HG03025 (cell line): Measurements from ENCODE around the gene SYP.
A peak's percentile ranks its signal among the peaks of the same experiment; 100 is the strongest.

Experiments used
- ATAC-seq: cut with Tn5 transposase; IDR thresholded peaks from one replicate; pipeline ENCODE4 v1.9.1; 2021; ENCODE audit warnings: mild to moderate bottlenecking, moderate library complexity; ENCODE audit not compliant: unreplicated experiment, low FRiP score

SYP gene

DNA sequence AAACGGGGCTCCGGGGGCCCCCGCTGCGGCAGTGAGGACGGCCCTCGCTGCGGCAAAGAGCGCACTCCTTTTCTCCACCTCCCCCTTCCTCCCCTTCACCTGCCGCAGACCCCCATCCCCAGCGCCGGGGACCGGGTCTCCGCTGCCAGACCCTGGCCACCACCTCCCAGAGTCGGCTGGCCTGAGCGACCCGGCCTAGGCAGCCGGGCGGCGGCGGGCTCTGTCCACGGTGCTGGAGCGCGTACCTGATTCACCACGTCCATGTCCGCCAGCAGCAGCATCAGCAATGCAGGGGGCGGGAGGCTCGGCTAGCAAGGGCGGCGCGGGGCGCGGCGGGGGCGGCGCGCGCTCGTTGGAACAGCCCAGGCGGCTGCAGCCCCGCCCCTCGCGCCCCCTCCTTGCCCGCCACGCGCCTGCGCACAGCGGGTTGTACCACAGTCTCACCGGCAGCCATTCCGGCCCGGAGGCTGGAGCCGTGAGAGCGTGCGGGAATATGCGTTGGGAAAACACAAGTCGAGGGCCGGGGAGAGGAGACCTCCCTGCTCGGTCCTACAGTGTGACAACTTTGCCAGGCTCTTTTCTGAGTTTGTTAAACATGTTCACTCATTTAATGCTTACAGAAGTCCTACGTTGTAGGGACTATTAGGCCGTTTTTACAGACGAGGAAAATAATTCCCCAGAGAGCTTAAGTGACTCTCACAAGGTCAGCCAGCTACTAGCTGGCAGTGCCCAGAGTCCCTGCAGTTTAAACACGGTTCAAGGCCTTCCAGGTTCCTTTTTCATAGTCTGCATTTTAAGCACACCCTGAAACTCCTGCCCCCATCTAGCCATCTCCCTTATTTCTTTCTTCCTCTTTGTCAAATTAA lies at the start of gene SYP:
Gene SYP, minus strand, starts transcription at position 288 of the 866 bp plus-strand sequence. Its CDS starts 7 bp downstream, at position 281.
- peak; percentile 78 for ATAC-seq

DNA sequence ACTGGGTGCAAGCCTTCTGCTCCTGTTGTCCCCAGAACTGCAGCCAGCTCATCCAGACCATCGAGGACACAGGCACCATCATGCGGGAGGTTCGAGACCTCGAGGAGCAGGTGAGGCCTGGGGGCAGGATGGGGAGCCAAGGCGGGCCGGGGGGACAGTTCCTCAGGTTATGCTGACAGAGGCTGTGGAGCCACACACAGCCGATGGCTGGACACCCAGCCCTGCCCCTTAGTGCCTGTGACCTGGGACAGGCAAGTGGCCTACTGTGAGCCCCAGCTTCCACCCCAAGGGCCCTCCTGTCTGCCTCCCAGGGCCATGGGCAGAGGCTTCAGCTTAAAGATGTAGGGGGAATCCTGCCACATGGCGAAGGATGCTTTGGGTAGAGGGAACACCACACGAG lies 49.6 kb upstream of the SYP start:
- ATAC-seq, result no peak

DNA sequence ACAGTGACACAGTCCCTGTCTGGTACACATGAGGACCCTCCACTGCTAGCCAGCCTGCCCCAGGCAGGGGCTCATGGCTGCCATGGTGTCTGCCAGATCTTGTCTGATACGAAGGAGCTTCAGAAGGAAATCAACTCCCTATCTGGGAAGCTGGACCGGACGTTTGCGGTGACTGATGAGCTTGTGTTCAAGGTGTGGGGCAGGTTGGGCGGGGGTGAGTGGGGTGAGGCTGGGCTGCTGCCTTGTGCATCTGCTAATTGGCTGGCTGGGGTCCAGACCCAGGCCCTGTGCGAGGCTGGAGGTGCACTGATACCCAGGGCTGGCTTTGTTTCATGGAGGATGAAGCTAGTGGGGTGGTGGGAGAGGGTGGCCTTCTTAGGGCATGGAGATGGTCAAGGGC lies 49.1 kb upstream of the SYP start:
- ATAC-seq, result no peak

DNA sequence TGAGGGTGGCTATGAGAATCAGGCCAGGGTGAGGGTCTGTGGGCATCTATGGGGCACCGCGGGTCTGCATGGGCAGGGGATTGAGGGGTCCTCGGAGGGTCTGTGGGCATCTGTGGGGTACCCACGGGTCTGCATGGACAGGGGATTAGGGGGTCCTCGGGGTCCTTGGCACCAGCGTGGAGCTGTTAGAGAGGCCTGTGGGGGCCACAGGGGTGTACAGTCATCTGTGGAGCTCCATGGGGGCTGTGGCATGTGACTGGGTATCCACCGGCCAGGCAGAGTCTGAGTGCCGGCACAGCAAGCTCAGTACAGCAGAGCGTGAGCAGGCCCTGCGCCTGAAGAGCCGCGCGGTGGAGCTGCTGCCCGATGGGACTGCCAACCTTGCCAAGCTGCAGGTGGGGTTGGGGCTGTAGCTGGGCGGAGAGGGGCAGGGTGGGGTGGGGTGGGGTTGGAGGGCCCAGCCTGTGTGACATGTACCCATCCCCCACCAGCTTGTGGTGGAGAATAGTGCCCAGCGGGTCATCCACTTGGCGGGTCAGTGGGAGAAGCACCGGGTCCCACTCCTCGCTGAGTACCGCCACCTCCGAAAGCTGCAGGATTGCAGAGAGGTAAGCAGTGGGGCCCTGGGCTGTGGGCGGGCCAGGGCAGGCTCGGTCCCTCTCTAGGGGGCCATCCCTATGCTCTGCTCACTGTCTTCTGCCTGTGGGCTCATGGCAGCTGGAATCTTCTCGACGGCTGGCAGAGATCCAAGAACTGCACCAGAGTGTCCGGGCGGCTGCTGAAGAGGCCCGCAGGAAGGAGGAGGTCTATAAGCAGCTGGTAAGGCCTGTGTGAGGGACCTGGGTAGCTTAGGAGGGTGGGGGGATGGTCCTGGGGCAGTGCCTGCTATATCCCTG lies 48.2 kb upstream of the SYP start:
- ATAC-seq, result no peak

DNA sequence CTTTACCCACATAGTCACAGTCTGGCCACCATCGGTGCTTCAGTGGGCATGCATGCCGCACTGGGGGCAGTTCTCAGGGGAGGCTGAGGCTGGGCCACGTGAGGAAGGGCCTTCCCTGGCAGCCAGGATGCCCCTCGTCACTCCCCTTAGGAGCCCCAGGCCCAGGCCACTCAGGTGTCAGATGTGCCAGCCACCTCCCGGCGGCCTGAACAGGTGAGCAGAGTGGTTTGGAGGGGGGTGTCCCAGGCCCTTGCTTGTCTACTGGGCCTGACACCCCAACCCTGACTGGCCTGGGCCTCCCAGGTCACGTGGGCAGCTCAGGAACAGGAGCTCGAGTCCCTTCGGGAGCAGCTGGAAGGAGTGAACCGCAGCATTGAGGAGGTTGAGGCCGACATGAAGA lies 47.4 kb upstream of the SYP start:
- ATAC-seq, result no peak

DNA sequence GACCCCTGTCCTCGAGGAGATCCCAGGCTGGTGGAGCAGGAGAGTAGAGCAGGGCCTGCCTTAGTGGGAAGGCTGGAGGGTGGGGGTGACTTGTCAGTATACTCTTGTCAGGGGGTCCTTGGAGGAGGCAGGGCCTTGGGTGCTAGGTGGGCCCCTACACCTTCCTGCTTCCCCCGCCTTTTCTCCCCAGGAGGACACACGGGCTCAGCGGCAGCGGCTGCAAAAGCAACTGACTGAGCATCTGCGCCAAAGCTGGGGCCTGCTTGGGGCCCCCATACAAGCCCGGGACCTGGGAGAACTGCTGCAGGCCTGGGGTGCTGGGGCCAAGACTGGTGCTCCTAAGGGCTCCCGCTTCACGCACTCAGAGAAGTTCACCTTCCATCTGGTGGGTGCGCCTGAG lies 46.5 kb upstream of the SYP start:
- ATAC-seq, result no peak

DNA sequence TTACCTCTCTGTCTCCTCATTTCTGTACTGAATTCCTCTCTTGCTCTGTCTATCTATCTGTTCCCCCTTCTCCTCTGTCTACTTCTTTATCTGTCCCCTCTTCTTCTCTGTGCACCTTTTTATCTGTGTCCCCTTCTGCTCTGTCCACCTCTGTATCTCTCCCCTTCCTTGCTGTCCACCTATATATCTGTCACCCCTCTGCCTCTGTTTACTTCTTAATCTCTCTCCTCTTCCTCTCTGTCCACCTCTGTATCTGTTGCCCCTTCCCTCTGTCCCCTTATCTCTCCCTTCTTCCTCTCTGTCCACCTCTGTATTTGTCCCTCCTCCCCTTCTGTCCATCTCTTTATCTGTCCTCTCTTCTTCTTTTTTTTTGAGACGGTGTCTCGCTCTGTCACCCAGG lies 44.2 kb upstream of the SYP start:
- no peak for ATAC-seq

DNA sequence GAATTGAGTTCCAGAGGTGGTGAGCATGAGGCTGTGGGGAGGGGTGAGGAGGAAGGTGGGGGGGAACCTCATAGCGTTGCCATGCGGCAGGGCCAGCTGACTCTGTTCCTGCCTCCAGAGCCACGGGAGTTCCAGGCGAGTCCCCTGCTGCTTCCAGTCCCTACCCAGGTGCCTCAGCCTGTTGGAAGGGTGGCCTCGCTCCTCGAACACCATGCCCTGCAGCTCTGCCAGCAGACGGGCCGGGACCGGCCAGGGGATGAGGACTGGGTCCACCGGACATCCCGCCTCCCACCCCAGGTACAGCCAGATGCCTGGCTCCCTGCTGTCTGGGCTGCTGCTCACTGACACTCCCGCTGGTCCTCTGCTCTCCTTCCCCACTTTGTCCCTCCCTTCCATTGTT lies 43.2 kb upstream of the SYP start:
- ATAC-seq, result no peak

DNA sequence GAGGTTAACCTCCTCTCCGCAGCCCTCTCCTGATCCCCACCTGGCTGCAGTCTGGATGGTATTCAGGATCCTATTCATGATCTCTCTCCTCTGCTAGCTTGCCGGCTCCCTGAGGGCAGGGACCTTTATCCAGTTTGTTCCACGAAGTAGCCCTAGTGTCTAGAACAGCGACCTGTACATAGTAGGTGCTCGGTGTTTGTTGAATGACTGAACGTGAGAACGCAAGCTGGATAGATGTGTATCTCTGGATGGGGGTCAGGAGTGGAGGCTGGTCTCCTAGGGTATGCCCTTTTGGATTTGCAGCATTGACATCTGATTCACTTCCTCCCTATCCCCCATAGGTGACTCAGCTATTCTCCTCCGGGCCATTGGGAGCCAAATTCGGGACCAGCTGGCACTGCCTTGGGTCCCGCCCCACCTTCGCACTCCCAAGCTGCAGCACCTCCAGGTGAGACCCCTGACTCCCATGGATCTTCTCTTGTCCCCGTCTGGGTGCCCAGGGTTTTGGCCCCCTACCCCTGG lies 42.6 kb upstream of the SYP start:
- ATAC-seq, result no peak

DNA sequence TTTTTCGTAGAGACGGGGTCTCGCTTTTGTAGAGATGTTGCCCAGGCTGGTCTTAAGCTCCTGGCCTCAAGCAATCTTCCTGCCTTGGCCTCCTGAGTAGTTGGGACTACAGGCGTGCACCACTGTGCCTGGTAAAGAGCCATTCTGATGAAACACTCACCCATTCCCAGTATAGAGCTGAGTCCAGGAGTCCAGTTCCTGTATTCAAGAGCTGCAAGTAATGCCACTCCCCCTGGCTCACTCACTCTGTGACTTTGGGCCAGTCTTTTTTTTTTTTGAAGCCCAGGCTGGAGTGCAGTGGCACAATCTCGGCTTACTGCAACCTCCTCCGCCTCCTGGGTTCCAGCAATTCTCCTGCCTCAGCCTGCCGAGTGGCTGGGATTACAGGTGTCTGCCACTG lies 38.7 kb upstream of the SYP start:
- no peak for ATAC-seq

DNA sequence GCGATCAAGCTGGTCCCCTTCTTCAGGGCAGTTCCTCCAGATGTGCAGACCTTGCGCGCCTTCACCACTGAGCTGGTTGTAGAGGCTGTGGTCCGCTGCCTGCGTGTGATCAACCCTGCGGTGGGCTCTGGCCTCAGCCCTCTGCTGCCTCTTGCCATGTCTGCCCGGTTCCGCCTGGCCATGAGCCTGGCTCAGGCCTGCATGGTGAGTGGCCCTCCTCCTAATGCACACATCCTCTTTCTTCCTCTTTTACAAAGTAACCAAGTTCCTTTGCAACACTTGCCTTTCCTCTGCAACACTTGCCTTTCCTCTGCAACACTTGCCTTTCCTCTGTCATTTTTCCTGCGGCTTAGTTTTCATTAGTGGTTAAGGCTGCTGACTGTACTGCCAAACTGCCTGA lies 37.1 kb upstream of the SYP start:
- ATAC-seq, result no peak

DNA sequence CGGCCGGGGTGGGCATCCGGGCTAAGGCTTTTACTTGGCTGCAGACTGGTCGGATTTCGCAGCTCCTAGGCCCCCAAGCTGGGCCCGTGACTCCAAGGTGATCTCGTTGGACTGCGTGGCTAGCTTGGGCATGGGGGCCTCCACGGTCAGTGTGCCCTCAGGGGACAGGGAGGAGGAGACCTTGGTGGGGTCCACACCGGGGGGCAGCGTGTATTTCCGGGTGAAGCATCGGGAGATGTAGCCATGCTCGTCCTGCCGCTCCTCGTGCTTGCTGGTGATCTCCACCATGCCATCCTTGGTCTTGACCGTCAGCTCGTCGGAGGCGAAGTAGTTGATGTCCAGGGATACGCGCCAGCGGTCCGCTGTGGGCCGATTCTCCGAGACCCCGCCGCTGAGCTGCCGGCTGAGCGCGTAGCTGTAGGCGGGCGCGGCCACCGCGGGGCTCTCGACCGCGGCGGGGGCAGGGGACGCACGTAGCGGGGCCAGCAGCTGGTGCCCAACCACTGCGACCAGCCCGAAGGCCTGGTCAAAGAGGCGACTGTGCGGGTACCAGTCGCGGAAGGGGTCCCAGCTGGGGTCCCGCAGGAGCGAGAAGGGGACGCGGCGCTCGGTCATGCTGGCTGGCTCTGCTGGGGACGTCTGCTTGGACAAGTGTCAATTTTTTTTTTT lies 34.0 kb upstream of the SYP start:
- no peak for ATAC-seq

DNA sequence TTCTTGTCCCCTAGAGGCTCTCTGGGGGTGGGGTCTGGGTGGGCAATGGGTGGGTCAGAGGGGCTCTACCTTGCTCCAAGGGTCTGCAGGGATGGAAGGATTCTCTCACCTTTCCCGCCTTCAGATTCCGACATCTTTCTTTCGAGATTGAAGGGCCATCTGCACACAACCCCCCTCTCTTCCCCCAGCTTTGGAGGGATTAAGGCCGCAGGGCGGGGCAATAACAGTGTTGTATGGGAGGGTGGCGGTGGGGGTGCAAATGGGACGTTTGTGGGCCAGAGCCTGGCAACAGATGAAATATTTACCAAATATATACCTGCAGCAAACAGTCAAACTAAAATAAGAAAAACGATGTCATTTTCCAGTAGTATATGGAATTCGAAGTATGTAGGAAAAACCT lies 33.2 kb upstream of the SYP start, which contains the start of gene CACNA1F:
Gene CACNA1F, minus strand, starts transcription at position 165 of the 400 bp plus-strand sequence. Its CDS starts 31 bp downstream, at position 134.
- ATAC-seq, result no peak

DNA sequence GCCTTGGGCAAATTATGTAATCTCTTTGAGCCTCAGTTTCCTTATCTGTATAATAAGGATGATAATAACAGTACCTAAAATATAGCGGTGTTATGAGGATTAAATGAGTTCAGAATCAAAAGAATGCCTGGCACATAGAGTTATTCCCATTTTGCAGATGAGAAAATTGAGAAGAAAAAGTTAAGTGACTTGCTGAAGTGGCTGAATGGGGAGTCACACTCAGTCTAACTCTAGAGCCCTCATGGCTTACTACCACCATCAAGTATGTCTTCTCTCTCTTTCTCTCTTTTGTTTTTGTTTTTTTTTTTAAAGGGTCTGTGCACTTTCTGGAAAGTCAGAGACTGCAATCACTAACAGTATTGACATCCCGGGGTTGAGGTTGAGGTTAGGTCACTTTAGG lies 32.5 kb upstream of the SYP start:
- ATAC-seq, result no peak

DNA sequence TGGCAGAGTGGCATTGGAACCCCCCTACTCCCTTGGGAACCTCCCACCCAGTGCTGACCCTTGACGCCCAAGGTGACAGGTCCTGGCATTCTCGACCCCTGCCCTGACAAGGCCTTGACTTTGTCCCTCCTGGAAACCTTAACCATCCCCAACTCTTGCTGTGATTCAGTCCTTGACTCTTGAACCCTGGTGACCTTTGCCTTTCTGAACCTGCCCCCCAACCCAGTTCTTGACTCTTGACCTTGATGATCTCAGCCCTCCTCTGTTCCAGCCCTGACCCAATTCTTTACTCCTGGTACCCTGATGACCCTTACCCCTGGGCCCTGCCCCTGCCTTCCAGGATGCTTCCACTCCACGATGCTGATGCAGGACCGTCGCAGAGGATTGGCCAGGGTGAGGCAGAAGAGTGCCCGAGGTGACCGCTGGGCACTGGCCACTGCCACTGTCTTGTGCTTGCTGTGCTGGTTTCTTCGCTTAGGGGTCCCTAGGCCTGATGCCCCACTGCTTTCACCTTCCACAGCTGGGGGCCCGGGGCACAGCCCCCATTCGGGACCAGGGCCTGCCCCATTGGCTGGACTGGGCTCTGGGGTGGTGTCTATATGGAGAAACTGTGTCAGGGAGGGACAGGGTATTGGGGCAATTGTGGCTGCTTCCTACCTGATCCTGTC lies 31.5 kb upstream of the SYP start:
- no peak for ATAC-seq

DNA sequence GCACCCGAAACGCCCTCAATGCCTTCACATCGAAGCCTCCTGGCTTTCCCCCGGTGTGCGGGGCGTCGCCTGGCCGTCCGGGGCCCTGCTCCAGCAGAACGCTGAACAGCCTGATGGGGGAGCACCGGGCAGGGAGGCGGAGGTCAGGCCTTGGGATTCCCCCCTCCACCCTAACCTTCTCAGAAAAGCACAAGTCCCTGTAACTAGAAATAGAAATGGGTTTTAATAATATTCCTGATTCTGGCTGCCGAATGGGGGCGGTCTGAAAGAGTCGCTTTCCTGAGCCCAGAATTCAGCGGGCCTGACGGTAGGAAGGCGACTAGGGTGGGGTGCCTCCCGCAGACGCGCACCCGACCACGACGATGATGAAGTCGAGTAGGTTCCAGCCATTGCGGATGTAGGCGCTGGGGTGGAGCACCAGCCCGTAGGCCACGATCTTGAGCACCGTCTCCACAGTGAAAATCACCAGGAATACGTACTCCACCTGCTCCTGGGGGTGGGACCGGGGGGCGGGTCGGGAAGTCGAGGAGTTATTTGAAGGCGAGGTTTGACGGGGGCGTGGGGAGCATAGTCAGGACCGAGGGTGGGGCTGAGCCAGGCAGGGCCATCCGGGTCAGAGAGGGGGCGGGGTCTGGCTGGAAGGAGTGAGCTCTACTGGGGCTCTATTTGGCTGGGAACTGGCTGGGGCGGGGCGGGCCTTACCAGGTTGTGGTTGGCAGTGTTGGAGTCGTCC lies 30.7 kb upstream of the SYP start:
- ATAC-seq, result no peak

DNA sequence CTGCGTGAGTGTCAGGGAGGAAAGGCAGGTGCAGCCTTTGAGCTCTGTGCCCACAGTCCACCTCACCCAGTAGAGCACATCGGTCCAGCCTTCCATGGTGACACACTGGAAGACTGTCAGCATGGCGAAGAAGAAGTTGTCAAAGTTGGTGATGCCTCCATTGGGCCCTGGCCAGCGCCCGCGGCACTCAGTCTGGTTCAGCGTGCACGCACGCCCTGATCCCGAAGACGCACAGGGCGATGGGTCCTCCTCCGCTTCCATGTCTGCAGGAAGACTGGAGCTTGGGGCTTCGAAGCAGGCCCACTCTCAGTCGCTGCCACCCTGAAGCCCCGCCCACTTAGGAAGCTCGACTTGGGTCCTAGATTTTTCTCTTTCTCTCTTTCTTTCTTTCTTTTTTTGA lies 28.2 kb upstream of the SYP start:
- no peak for ATAC-seq

DNA sequence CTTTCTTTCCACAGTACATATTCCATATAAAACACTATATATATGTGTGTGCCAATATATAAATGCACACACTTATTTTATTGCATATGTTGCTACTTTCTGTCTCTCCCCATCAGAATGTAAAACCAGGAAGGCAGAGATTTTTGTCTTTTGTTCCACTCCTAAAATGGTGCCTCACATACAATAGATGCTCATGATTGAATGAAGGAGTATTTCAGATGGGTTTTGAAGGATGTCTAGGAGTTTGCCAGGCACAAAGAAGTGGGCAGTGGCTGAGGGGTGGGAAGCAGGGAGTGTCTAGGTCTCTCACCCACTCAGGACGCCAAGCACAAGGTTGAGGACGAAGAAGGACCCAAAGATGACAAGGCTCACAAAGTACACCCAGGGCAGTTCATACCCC lies 27.7 kb upstream of the SYP start:
- no peak for ATAC-seq

DNA sequence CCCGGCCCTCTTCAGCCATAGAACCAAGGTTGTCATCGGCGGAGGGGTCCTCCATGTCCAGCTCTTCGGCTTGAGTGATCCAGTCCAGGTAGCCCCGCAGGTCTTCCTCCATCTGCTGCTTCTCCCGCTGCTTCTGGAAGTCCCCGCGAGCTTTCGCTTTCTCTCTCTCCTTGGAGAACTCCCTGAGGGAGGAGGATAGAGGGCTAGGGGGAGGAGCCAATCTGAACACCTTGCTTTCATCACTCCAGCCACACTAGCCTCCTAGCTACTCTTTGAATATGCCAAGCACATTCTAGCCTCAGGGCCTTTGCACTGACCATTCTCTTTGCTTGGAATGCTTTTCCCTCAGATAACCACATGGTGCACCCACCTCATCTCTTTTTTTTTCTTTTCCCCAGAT lies 27.0 kb upstream of the SYP start:
- no peak for ATAC-seq

DNA sequence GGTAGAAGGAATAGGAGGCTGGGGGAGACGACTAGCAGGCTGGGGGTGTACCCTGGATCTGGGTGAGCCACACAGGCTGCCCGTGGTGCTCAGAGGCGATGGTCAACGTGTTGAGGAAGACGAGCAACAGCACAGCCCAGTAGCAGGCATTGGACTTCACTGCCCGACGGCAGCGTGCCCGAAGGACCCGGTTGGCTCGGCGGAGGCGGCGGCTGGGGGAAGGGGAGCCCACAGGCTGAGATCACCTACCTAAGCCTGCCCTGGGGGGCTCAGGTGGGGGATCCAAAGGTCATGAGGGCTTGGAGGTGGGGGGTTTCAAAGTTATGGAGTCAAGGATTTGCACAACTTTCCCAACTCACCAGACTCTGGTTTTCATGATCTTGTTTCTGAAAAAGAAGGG lies 25.9 kb upstream of the SYP start:
- ATAC-seq, result no peak
